HG02763 (cell line): ENCODE measurements around the gene MED20.

Source experiments
- ATAC-seq: cut with Tn5 transposase; IDR thresholded peaks from one replicate; pipeline ENCODE4 v1.9.1; 2021; ENCODE audit warnings: mild to moderate bottlenecking, moderate library complexity; ENCODE audit not compliant: unreplicated experiment

Gene MED20

GRCh38 chr6:41941280-41942066, 20.5 kb upstream of the MED20 start, which contains the start of gene CCND3:
TSS of gene CCND3 (minus strand) at chr6:41941808. CDS start at chr6:41941649, 159 bp downstream.
- ATAC-seq = peak; percentile 89

DNA sequence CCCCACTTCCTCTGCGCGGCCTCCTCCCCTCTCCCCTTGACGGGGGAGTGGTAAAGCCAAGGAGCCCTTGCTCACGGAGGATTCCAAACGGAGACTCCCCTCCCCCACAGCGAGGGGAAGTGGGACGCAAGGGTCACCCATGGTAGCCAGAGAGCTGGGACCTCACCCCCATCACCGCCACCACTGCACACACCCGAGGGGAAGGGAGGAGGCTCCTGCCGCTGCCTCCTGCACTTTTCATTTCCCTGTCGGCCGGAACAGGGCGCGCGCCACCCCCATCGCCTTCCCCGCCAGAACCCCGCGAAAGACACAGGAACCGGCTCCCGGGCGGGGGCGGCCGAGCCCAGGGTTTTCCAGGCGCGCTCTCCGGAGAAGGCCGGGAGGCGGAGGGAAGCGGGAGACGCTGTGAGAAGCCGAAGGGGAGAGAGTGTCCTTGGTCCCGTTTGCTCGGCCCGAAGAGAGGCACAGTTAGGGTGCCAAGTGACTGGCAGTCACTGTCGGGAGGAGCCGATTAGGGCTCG, 19.9 kb upstream of the MED20 start:
- no peak for ATAC-seq

DNA sequence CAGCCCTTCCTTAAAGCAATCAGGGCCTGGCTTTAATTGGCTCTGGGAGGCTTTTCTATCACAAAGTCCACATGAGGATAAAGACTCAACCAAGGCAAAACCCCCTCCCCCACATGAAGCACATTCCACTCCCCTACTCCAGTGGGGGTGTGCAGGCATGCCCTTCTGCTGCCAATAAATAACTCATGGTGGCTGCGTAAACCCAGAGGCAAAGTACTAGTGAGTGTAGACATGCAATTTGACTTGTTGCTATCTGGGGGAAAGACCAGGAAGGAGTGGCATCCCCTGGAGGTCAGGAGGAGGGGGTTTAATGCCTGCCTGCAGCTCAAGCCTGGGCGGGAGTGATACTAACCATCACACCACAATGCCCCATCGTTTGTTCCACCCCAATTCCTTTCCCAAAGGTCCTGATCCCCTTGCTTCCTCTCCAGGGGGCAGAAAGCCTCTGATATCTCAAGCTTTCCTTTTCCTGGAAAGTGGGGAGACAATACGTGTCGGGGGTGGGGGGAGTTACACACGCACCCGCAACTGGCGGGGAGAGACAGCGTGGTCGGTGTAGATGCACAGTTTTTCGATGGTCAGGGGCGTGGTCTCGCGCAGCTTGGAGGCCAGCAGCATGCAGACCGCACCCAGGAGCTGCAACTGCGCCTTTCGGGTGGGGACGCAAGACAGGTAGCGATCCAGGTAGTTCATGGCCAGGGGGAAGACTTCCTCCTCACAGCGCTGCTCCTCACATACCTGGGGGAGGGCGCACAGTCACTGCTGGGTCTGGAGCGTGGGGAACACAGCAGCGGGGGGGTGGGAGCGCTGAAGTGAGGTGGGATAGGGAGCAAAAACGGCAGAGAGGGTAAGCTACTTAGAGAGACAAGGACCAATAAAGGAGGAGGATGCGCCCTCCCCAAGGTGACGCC, 19.2 kb upstream of the MED20 start:
- no peak for ATAC-seq

DNA sequence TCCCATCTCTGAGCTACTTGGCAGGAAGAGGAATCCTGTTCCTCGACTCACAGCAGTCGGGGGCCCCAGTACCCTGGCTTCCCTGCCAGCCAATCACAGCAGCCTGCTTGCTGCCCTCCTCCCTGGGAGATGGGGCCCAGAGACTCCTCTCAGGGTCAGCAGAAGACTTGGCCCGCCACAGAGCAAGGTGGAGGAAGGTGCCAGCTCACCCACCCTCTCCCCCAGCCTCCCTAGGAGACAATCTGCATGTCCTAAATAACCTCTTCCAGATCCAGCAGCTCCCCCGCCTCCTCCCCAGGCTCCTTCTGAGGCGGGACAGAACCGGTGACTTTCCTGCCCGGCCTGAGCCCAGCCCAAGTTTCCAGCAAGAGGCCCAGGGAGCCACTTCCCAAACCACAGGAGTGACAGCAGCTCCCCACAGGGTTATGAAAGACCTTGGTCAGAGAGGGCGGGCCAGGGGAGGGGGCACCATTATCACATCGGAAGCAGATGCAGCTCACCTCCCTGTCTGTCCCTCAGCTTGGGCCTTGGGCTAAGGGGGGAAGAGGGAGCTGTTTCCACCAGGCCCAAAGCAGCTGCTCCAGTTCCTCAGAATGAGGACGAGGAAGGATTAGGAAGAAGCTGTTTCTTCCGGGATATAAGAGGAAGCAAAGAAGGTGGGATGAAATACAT, 18.4 kb upstream of the MED20 start:
- no peak for ATAC-seq

DNA sequence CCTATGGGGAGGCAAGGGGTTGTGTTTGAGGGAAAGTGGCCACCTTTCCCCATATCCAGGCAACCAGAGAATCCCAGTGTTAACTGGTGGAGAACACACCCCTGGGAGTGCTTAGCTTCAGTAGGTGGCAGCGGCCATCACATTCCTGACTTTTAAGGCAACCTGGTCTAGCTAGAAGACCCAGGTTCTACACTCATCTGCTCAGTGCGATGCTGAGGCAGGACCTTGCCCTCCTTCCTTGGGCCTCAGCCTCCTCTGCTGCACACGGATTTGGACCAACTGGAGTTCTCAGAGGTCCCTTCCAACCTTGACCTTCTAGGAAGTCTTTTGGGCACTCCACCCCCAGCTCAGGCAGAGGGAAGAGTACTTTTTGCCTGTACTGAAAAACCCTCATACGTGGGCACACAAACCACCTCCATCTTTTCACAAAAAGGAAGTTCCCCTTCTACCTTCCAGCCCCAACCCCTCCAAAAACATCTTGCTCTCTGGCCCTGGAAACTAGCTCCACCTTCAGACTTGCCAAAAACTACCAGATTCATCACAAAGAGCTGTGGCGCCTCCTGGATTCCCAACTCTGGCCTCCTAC, 17.7 kb upstream of the MED20 start:
- no peak for ATAC-seq

DNA sequence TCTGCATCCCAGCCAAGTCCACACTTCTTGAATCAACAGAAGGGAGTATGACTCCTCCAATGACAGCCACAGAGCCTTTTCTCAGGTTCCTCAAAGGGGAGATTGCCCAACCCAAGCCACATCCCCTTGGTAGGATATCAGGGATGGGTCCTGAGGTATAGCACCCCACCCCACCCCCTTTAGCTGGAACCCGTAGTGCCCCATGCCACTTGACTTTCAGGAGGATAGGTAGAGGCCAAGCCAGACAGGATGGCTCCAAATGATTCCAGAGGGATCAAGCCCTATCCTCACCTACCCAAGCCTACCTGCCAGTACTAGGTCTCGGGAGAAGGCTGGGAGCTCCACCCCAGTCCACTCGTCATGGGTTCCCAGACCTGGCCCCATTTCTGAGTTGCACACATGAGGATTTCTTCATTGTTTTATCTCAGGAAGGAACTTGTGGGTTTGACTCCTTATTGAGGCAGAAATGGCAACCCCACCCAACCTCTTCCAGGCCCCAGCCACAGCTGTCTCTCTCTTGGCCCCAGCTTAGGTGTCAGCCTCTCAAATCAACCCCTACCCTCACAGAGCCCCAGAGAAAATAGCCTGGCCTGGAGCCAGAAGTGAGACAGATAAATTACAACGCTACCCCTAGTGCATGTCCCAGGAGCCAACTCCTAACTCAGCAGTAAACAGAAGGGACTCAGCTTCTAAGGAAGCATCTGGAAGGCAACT, 17.1 kb upstream of the MED20 start:
- no peak for ATAC-seq

DNA sequence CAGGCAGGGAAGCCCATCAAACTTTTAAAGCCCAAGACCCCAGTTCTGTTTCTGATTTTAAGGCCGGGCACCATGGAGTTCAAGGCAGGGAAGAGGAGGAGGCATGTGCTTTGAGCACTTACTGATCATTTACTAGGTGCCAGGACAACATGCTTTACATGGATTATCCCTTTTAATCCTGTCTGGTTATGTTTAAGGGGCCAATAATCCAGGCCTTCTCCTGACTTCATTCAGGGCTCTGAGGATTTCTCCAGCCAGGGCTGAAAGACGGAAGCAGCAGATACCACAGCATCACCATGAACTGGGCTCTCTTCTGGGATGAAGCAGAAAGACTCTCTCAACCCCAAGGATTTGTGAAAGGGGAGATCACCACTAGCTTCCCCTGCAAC, 16.5 kb upstream of the MED20 start:
- ATAC-seq = no peak

- ATAC-seq = peak; percentile 50
These were observed 15.3 kb upstream of the MED20 start for GRCh38 chr6:41936073-41936837.

DNA sequence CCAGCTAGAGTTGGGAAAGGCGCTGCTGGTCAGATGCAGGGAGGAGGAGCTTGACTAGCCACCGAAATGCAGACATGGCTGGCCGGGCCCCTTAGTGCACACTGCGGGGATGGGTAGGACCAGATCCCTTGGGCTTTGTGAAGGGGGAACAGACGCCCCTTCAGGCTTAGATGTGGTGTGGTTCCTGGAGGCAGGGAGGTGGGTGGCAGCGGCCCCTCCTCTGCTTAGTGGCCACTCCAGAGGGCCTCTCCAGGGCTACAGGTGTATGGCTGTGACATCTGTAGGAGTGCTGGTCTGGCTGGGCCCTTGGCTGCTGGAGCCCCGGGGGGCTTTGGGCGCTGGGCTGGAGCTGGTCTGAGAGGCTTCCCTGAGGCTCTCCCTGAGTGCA, 14.7 kb upstream of the MED20 start:
- no peak for ATAC-seq

DNA sequence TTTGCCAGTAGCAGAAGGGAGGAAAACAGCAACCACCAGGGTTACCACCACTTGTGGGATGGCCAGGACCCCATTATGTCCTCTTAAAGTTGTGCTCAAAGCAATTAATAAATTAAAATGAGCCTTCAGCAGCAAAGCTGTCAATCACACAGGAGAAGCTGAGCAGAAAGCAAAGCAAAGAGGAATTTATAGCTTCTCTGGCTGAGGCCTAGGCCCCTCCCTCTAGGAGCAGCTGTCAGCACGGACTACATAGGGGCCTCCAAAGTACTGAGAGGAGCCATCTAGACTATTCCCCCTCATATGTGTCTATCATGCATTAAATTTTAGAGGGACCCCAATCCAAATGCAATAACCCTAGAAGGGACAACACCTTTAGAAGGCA, 14.2 kb upstream of the MED20 start:
- no peak for ATAC-seq

DNA sequence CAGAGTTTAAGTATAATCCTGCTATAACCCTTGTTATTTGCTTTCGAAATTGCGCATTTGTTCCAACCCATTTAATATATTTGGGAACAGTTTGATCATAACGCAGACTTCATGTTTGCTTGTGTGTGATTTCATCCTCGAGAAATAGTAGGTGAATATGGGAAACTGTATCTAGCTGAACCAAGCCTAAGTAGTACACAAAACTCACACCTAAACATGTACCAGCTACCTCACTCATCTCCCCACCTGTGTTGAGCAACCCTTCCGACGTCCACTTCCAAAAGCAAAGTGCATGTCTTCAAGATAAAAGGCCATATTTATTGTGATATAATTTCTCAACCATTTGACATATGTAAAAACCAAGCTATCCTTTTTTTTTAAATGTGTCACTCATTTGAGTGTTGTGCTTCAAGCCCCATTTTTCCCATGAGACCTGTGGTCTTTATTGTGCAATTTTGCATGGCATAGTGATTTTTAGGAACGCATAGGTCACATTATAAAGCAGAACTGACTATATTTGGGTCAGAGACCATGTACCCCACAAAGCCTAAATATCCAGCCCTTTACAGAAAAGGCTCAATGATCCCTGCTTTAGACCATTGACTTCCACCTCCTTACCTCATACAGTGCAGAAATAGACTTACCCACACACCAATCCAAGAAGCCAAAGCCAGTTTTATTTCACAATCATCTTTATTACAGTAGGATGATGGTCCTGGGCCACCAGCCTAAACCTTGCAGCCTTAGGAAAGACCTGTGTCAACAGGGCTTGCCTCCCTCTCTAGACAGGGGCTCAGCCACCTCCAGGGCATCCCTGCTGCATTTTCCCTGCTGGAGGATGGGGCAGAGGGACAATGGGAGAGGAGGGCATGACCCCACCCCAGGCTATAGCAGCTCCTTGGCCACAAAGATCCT, 13.6 kb upstream of the MED20 start:
- ATAC-seq = no peak

- ATAC-seq = no peak
These were observed 11.4 kb upstream of the MED20 start for GRCh38 chr6:41932378-41932777.

DNA sequence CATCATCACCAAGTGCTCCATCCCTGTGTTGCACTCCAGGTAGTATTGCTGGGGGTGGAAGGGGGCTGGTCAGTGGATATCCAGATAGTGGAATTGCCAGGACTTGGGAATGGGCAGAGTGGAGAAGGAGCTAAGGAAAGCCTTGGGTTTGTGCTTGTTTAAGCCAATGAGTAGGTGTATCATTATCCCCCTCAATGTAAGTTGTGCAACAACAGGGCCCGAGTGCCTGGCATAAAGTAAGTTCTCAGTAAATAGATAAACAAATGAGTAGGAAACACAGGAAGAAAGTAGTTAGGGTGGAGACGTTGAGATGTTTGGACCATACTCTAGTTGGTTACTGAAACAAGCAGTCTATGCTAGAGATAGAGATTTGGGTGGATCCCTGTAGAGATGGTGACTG, 10.9 kb upstream of the MED20 start:
- no peak for ATAC-seq

GRCh38 chr6:41929924-41930323, 9.0 kb upstream of the MED20 start:
- ATAC-seq = no peak

GRCh38 chr6:41927253-41927652, 6.3 kb upstream of the MED20 start:
- no peak for ATAC-seq

DNA sequence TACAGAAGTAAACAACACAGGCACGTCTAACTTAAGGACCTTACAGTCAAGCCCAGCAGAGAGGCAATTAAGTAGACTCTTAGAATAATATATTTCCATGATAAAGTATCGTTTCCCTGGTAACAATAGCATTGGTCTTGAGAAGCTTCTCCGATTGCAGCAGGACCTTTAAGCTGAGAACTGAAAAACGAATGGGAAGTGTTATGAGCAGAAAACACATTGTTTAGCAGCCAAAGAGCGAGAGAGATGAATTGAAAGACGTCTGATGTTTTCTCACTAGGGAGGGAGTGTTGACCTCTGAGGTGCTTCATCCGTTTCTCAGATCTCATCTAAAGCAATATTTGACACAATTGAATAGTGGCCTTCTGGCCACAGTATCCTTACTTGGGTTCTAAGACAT, 1.2 kb upstream of the MED20 start:
- no peak for ATAC-seq

DNA sequence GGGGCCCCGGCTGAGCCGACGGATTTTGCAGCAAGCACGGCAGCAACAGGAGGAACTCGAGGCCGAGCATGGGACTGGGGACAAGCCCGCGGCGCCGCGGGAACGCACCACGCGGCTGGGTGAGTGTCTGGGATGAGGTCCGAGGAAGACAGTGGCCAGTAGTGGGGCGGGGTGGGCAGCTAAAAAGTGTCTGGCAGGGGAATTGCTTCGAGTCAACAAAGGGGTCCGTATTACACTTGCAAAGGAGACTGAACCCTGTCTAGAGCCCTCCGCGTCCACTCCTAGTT, 716 bp upstream of the MED20 start:
- ATAC-seq = no peak

DNA sequence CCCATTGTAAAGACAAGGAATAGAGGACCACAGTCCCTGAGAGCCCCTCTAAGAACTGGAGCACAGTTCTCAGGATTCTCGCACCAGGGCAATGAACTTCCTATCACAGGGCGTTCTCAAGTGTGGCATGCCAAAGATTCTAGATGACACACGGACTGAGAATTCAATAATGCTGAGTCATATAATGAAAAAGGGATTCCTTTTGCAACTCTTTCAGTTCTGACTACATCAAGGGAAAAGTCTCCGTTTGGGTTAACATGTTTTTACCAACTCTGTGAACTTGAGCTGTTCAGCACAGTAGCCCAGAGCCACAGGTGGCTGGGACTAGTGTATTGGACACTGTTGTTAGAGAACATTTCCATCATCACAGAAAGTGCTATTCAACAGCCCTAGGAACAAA, 3.4 kb downstream of the MED20 start:
- ATAC-seq = no peak
